ENCODE results near the gene OR4D10.

OR4D10 gene

DNA sequence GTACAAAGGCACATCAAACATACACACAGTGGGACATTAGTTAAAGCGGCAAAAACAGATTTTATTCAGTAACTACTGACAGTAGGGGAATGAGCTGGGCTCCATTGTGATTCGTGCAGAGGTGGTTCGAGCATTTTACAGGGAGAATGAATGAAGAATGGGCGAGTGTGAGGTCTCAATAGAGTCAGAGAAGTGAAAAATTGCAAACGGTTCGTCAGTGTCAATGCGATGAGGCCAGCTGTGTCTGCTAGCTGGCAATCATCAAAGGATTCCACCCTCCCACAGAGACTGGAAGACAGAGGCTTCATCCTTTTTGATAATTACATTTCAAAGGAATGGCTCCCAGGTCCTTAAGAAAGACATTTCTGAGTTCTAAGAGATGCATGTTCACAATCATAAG is 55.6 kb downstream of the OR4D10 start:
- no peaks in the 10 kb centered on the region for H3K9me3 ChIP-seq (ENCODE audit: severe bottlenecking)

More for the DNA sequence above, 55.6 kb downstream of the OR4D10 start:
- TF ChIP-seq, protein P1, sequence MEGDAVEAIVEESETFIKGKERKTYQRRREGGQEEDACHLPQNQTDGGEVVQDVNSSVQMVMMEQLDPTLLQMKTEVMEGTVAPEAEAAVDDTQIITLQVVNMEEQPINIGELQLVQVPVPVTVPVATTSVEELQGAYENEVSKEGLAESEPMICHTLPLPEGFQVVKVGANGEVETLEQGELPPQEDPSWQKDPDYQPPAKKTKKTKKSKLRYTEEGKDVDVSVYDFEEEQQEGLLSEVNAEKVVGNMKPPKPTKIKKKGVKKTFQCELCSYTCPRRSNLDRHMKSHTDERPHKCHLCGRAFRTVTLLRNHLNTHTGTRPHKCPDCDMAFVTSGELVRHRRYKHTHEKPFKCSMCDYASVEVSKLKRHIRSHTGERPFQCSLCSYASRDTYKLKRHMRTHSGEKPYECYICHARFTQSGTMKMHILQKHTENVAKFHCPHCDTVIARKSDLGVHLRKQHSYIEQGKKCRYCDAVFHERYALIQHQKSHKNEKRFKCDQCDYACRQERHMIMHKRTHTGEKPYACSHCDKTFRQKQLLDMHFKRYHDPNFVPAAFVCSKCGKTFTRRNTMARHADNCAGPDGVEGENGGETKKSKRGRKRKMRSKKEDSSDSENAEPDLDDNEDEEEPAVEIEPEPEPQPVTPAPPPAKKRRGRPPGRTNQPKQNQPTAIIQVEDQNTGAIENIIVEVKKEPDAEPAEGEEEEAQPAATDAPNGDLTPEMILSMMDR (IDR thresholded peaks at IDR 0.05; ENCODE audit: low read depth, low read length), result no peak
- DNase-seq, result no peak
- Histone ChIP-seq H3K4me3 (ENCODE audit: low read depth, low read length) (no peak overlapping the region), H3K36me3 (no peaks in the 10 kb centered on the region), H3K27ac (no peak overlapping the region), H3K27me3 (ENCODE audit: insufficient read depth, low read depth, severe bottlenecking) (no peaks in the 10 kb centered on the region)

Measured in WERI-Rb-1 (cell line).